HepG2 (cell line): ENCODE measurements around the gene GMEB2. TPM values are rescaled to one million over a fixed set of nuclear protein-coding genes. Genes with fewer than 3 reads are reported as not detected.

Experiments
- ATAC-seq: fragments of 200-7000 bp; cut with Tn5 transposase; 3 replicates; pipeline ENCODE4 v1.9.1; 2020; ENCODE audit warnings: mild to moderate bottlenecking, moderate library complexity
- BruUV-seq: library from RNA; stranded (reverse); fragments of 400-500 nt; replicated peaks from 2 replicates; lab custom pipeline; 2021; lab: Mats Ljungman, UMichigan
- CTCF ChIA-PET: fragments of 300-600 bp; formaldehyde crosslinking; extraction: SDS; loops from one replicate; lab custom pipeline; 2021; ENCODE audit warnings: low total read pairs, inconsistent platforms, low intra/inter-chr PET ratio; lab: Yijun Ruan, JAX
- POLR2A ChIA-PET: fragments of 350-600 bp; sonication (Branson Sonifier 250); formaldehyde crosslinking; loops from one replicate; lab custom pipeline; 2020; ENCODE audit warnings: antibody characterized with exemption, inconsistent platforms; lab: Yijun Ruan, JAX
- DNase-seq: peaks from one replicate; pipeline ENCODE4 v3.0.0-alpha.2; 2015; ENCODE audit warnings: low spot score
- FAIRE-seq: peaks from 3 replicates; lab custom pipeline; 2011; peaks lifted over from hg19 to GRCh38; lab: Jason Lieb, UNC
- H2AFZ ChIP-seq: one replicate; pipeline ENCODE4 v1.6.1; 2011; ENCODE audit warnings: low read length, inconsistent platforms
- H3K27ac ChIP-seq: fragments of 300-600 bp; 3 replicates; pipeline ENCODE4 v1.8.0; 2011; ENCODE audit warnings: mixed run types, mild to moderate bottlenecking, mixed read lengths, low read length, inconsistent platforms; ENCODE audit not compliant: insufficient read depth; ENCODE audit errors: extremely low read length
- H3K27me3 ChIP-seq, 2 experiments: fragments of 200-600 bp in 1 of 2; 2 replicates in 1 of 2; 3 replicates in 1 of 2; pipeline versions ENCODE4 v1.6.0 to v1.8.0; 2011; ENCODE audit warnings: low read length in 2 of 2, mild to moderate bottlenecking in 2 of 2, moderate library complexity in 2 of 2, inconsistent platforms in 1 of 2; ENCODE audit not compliant: insufficient read depth in 2 of 2, control insufficient read depth in 1 of 2
- H3K36me3 ChIP-seq, 2 experiments: fragments of 200-600 bp in 1 of 2; replicated peaks in 1 of 2; 2 replicates in 1 of 2; 3 replicates in 1 of 2; pipeline versions ENCODE4 v1.5.1 to v1.8.0; 2011; ENCODE audit warnings: low read length in 2 of 2, inconsistent platforms in 1 of 2; ENCODE audit not compliant: insufficient read depth in 2 of 2, control insufficient read depth in 1 of 2
- H3K4me1 ChIP-seq: 2 replicates; pipeline ENCODE4 v1.5.1; 2012; ENCODE audit warnings: low read length, inconsistent platforms; ENCODE audit not compliant: insufficient read depth
- H3K4me2 ChIP-seq: 2 replicates; pipeline ENCODE4 v1.6.0; 2011; ENCODE audit warnings: low read depth, low read length, inconsistent platforms
- H3K4me3 ChIP-seq, 3 experiments: fragments of 200-600 bp in 1 of 3; sonication (generic), shearing (Covaris generic) in 1 of 3; replicated peaks in 1 of 3; 2 replicates each; pipeline ENCODE4 v1.5.1; 2011 to 2016; ENCODE audit warnings: low read length in 3 of 3, inconsistent platforms in 2 of 3, low read depth in 2 of 3, mild to moderate bottlenecking in 2 of 3, control low read depth in 1 of 3, mixed read lengths in 1 of 3; ENCODE audit not compliant: insufficient read depth in 1 of 3
- H3K79me2 ChIP-seq: one replicate; pipeline ENCODE4 v1.6.1; 2011; ENCODE audit warnings: low read length, inconsistent platforms; ENCODE audit not compliant: insufficient read depth
- H3K9ac ChIP-seq: 2 replicates; pipeline ENCODE4 v1.6.0; 2011; ENCODE audit warnings: mild to moderate bottlenecking, low read depth, low read length, inconsistent platforms; ENCODE audit not compliant: insufficient read depth
- H3K9me3 ChIP-seq: 2 replicates; pipeline ENCODE4 v1.5.1; 2012; ENCODE audit warnings: mild to moderate bottlenecking, low read length
- H4K20me1 ChIP-seq: 2 replicates; pipeline ENCODE4 v1.6.0; 2011; ENCODE audit warnings: inconsistent platforms, mild to moderate bottlenecking, low read length, moderate library complexity; ENCODE audit not compliant: insufficient read depth
- ELF4 ChIP-seq: sonication (generic); formaldehyde crosslinking; IDR thresholded peaks from 2 replicates; pipeline ENCODE4 v1.5.0; 2020; ENCODE audit warnings: missing genetic modification reagents, mild to moderate bottlenecking, moderate library complexity, borderline replicate concordance
- RAD51 ChIP-seq: fragments of 450-650 bp; IDR thresholded peaks from 2 replicates; pipeline ENCODE4 v1.6.1; 2016; ENCODE audit warnings: borderline replicate concordance
- SOX5 ChIP-seq: IDR thresholded peaks from 2 replicates; pipeline ENCODE4 v1.6.1; 2016; ENCODE audit warnings: borderline replicate concordance
- ZNF441 ChIP-seq: sonication (generic); formaldehyde crosslinking; IDR thresholded peaks from 2 replicates; pipeline ENCODE4 v1.7.0; 2021; ENCODE audit warnings: missing genetic modification reagents, borderline replicate concordance
- WGBS: methylation state at CpG from one replicate; pipeline ENCODE4 v1.1.6; 2017; ENCODE audit warnings: low lambda C conversion rate; 5-methylcytosine and 5-hydroxymethylcytosine counted together
- in situ Hi-C: cut with HindIII; loops from 2 replicates; pipeline ENCODE4 v1.10.0; 2017; ENCODE audit warnings: low pct_unique_long_range_greater_than_20kb; ENCODE audit not compliant: extremely low pct_ligation_motif_present
- intact Hi-C: fragments of 100-400 bp; cut with micrococcal nuclease; formaldehyde crosslinking; loops from one replicate; pipeline ENCODE4 v1.10.0; 2022; ENCODE audit not compliant: unreplicated experiment
- polyA plus RNA-seq, 8 experiments: library from polyadenylated mRNA; depleted of rRNA in 3 of 8; stranded (reverse) in 7 of 8; unstranded in 1 of 8; fragments of >200 nt; fragmentation: Illumina TruSeq in 4 of 8; extraction: Trizol in 4 of 8; gene quantifications; 2 replicates each; pipeline versions ENCODE4 v1.2.1 to v1.2.3, GENCODE V29; 2011 to 2016; ENCODE audit warnings: low read depth in 4 of 8, missing spikeins in 1 of 8, mixed read lengths in 1 of 8; ENCODE audit not compliant: insufficient read depth in 1 of 8
- total RNA-seq, 5 experiments: library from RNA; depleted of rRNA; stranded (reverse); fragments of >200 nt; fragmentation: Illumina TruSeq; extraction: Trizol; gene quantifications; 2 replicates each; pipeline ENCODE4 v1.2.3, GENCODE V29; 2016; ENCODE audit warnings: low read depth in 1 of 5
- TF ChIP-seq, protein P1 (sequence below): sonication (generic); formaldehyde crosslinking; IDR thresholded peaks from 2 replicates; pipeline ENCODE4 v1.5.1; 2020; ENCODE audit warnings: missing genetic modification reagents, mild to moderate bottlenecking, borderline replicate concordance
- TF ChIP-seq, protein P2 (sequence below): sonication (generic); formaldehyde crosslinking; IDR thresholded peaks from 2 replicates; pipeline ENCODE4 v1.4.0; 2020; ENCODE audit warnings: missing genetic modification reagents

GMEB2 gene
- total and polyA plus RNA-seq, 2 of the 13 experiments (the other 11 are each of a cell fraction or from before 2014, with no cell fraction given) = 10.6 to 12.4 TPM

DNA sequence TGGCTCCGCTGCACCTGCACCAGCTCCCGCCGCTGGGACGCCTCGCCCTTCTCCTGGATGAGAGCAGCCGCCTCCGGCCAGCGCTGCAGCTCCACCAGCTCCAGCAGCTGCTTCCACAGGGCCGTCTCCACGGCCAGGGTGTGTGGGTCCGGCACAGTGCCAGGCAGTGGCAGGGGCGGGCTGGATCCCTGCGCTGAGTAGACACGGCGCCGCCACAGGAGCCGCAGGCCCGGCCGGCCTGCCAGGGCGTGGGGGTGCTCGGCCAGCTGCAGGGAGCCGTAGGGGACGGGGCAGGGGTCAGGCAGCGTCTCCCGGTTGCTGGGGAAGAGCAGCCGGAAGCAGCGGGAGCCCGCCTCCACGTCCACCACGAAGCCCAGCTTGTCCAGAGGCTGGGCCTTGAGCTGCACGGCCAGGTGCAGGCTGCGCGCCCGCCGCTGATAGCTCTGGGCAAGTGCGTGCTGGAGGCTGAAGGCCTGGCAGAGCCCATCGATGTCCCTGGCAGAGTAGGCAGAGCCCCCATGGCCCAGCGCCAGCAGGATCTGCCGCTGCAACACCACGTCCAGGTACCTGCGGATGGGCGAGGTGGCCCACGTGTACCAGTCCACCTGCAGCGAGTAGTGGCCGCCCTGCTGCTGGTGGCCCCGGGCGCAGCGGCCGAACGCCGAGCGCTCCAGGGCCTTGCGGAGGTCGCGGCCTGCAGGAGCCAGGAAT is 63.5 kb downstream of the GMEB2 start:
- BruUV-seq = no TSS peak
- ChIA-PET CTCF (no interaction called here), POLR2A (no interaction called here)
- in situ Hi-C loops = no loop called here
- no peak for ATAC-seq
- Histone ChIP-seq H4K20me1 (no peaks in the 10 kb centered on the region; the same call in 1 of the 2 replicates), H2AFZ (no peak overlapping the region), H3K9ac (no peak overlapping the region), H3K9me3 (no peaks in the 10 kb centered on the region), H3K27ac (no peak overlapping the region), H3K4me3 (no peak overlapping the region), H3K27me3 (no peaks in the 10 kb centered on the region), H3K4me2 (no peak overlapping the region), H3K79me2 (no peaks in the 10 kb centered on the region), H3K36me3 (no peaks in the 10 kb centered on the region; a peak in 1 of 5 replicates), H3K4me1 (peaks cover 6% of the 10 kb centered on the region)
- no peak for FAIRE-seq
- intact Hi-C loops = no loop called here
- no peak for DNase-seq
- WGBS = 95% methylated on average over 43 of the region's 55 CpGs
- TF ChIP-seq, protein P1, sequence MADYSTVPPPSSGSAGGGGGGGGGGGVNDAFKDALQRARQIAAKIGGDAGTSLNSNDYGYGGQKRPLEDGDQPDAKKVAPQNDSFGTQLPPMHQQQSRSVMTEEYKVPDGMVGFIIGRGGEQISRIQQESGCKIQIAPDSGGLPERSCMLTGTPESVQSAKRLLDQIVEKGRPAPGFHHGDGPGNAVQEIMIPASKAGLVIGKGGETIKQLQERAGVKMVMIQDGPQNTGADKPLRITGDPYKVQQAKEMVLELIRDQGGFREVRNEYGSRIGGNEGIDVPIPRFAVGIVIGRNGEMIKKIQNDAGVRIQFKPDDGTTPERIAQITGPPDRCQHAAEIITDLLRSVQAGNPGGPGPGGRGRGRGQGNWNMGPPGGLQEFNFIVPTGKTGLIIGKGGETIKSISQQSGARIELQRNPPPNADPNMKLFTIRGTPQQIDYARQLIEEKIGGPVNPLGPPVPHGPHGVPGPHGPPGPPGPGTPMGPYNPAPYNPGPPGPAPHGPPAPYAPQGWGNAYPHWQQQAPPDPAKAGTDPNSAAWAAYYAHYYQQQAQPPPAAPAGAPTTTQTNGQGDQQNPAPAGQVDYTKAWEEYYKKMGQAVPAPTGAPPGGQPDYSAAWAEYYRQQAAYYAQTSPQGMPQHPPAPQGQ (CRISPR knock-in tag) = no peak
- TF ChIP-seq ELF4 = no peak
- TF ChIP-seq RAD51 = no peak
- no peak for TF ChIP-seq SOX5 (CRISPR knock-in tag)
- TF ChIP-seq ZNF441 (CRISPR knock-in tag) = no peak
- TF ChIP-seq, protein P2, sequence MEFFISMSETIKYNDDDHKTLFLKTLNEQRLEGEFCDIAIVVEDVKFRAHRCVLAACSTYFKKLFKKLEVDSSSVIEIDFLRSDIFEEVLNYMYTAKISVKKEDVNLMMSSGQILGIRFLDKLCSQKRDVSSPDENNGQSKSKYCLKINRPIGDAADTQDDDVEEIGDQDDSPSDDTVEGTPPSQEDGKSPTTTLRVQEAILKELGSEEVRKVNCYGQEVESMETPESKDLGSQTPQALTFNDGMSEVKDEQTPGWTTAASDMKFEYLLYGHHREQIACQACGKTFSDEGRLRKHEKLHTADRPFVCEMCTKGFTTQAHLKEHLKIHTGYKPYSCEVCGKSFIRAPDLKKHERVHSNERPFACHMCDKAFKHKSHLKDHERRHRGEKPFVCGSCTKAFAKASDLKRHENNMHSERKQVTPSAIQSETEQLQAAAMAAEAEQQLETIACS = no peak
